B cell (primary cell): ENCODE measurements around the gene MXRA8. TPM values are rescaled to one million over a fixed set of nuclear protein-coding genes. Genes with fewer than 3 reads are reported as not detected.

Experiments
- ATAC-seq: fragments of 200-7000 bp; cut with Tn5 transposase; one replicate; pipeline ENCODE4 v1.10.0; 2021; ENCODE audit warnings: low read depth, mild to moderate bottlenecking, moderate number of reproducible peaks, moderate library complexity
- CTCF ChIA-PET: fragments of 350-600 bp; sonication (Branson Sonifier 250); formaldehyde crosslinking; loops from one replicate; lab custom pipeline; 2021; ENCODE audit warnings: antibody characterized with exemption, inconsistent platforms; lab: Charles Lee
- POLR2A ChIA-PET: fragments of 350-600 bp; sonication (Branson Sonifier 250); formaldehyde crosslinking; loops from one replicate; lab custom pipeline; 2021; ENCODE audit warnings: antibody characterized with exemption; lab: Charles Lee
- DNase-seq: peaks from one replicate; pipeline ENCODE4 v3.0.0; 2013
- H2AFZ ChIP-seq: 2 replicates; pipeline ENCODE4 v1.6.1; 2012; ENCODE audit warnings: mild to moderate bottlenecking, low read depth, low read length; ENCODE audit not compliant: insufficient read depth, poor library complexity, severe bottlenecking
- H3K27ac ChIP-seq, 2 donors: 1 replicate in 1 of 2; 2 replicates in 1 of 2; pipeline ENCODE4 v1.5.1; 2012 to 2013; ENCODE audit warnings: low read length in 2 of 2, mild to moderate bottlenecking in 2 of 2, moderate library complexity in 1 of 2
- H3K27me3 ChIP-seq, 4 experiments: fragments of 200-600 bp in 1 of 4; sonication (generic) in 1 of 4; replicated peaks in 1 of 4; 1 replicate in 2 of 4; 2 replicates in 2 of 4; pipeline versions ENCODE4 v1.6.1 to v1.7.0; 2013 to 2016; ENCODE audit warnings: low read length in 3 of 4, mild to moderate bottlenecking in 2 of 4, mixed read lengths in 1 of 4, moderate library complexity in 1 of 4; ENCODE audit not compliant: insufficient read depth in 4 of 4, control insufficient read depth in 3 of 4; ENCODE audit errors: control extremely low read depth in 1 of 4
- H3K36me3 ChIP-seq, 2 experiments: replicated peaks in 1 of 2; 1 replicate in 1 of 2; 2 replicates in 1 of 2; pipeline versions ENCODE4 v1.6.1 to v1.7.1; 2013; ENCODE audit warnings: low read length in 1 of 2; ENCODE audit not compliant: insufficient read depth in 2 of 2, control insufficient read depth in 1 of 2; ENCODE audit errors: control extremely low read depth in 1 of 2, extremely low read depth in 1 of 2
- H3K4me1 ChIP-seq, 2 donors: fragments of 200-600 bp in 1 of 2; sonication (generic) in 1 of 2; 1 replicate in 1 of 2; 2 replicates in 1 of 2; pipeline versions ENCODE4 v1.5.1 to v1.6.1; 2013 to 2017; ENCODE audit warnings: low read length in 2 of 2; ENCODE audit not compliant: control insufficient read depth in 2 of 2, insufficient read depth in 2 of 2
- H3K4me2 ChIP-seq: replicated peaks from 2 replicates; pipeline ENCODE3; 2012; ENCODE audit warnings: mild to moderate bottlenecking, low read depth, low read length; ENCODE audit not compliant: poor library complexity, severe bottlenecking
- H3K4me3 ChIP-seq, 5 experiments: fragments of 200-600 bp in 1 of 5; sonication (generic) in 1 of 5; 1 replicate in 3 of 5; 2 replicates in 2 of 5; pipeline versions ENCODE4 v1.5.1 to v1.7.0; 2011 to 2016; ENCODE audit warnings: low read length in 4 of 5, mild to moderate bottlenecking in 4 of 5, low read depth in 2 of 5, control low read depth in 1 of 5, moderate library complexity in 1 of 5; ENCODE audit not compliant: insufficient read depth in 1 of 5; ENCODE audit errors: control extremely low read depth in 1 of 5, extremely low read depth in 1 of 5
- H3K79me2 ChIP-seq: fragments of 200-600 bp; sonication (generic); one replicate; pipeline ENCODE4 v1.6.0; 2016; ENCODE audit warnings: low read length; ENCODE audit not compliant: control insufficient read depth, insufficient read depth
- H3K9ac ChIP-seq: fragments of 200-600 bp; sonication (generic); 2 replicates; pipeline ENCODE4 v1.6.1; 2017; ENCODE audit warnings: mild to moderate bottlenecking, low read length, moderate library complexity
- H3K9me3 ChIP-seq, 3 donors: one replicate each; pipeline versions ENCODE4 v1.6.1 to v1.7.1; 2013; ENCODE audit warnings: low read length in 2 of 3; ENCODE audit not compliant: control insufficient read depth in 2 of 3, insufficient read depth in 1 of 3; ENCODE audit errors: control extremely low read depth in 1 of 3
- H4K20me1 ChIP-seq: 2 replicates; pipeline ENCODE4 v1.6.0; 2012; ENCODE audit warnings: mild to moderate bottlenecking, low read length; ENCODE audit not compliant: insufficient read depth, control insufficient read depth, poor library complexity, severe bottlenecking
- H3K27ac Mint-ChIP-seq: one replicate; pipeline ENCODE4 v1.8.0; 2021; ENCODE audit warnings: mixed read lengths
- H3K27me3 Mint-ChIP-seq: one replicate; pipeline ENCODE4 v1.8.0; 2021; ENCODE audit warnings: mixed read lengths
- H3K4me1 Mint-ChIP-seq: one replicate; pipeline ENCODE4 v1.8.0; 2021; ENCODE audit warnings: mixed read lengths
- H3K4me3 Mint-ChIP-seq: one replicate; pipeline ENCODE4 v1.8.0; 2021; ENCODE audit warnings: mixed read lengths
- H3K9me3 Mint-ChIP-seq: one replicate; pipeline ENCODE4 v1.8.0; 2022; ENCODE audit warnings: mixed read lengths; ENCODE audit not compliant: insufficient read depth
- EZH2 ChIP-seq: IDR thresholded peaks from 2 replicates; pipeline ENCODE4 v1.6.1; 2012; ENCODE audit warnings: borderline replicate concordance, low read depth, mild to moderate bottlenecking, moderate library complexity, low read length; ENCODE audit not compliant: insufficient read depth, poor library complexity, severe bottlenecking
- WGBS: methylation state at CpG from one replicate; pipeline ENCODE4 v1.1.5; 2013; ENCODE audit warnings: missing lambda C conversion rate; ENCODE audit not compliant: insufficient coverage; 5-methylcytosine and 5-hydroxymethylcytosine counted together
- intact Hi-C: fragments of 100-400 bp; cut with micrococcal nuclease; formaldehyde crosslinking; loops from one replicate; pipeline ENCODE4 v1.10.0; 2022
- polyA plus RNA-seq: library from polyadenylated mRNA; depleted of rRNA; stranded (reverse); fragments of >200 nt; gene quantifications from 2 replicates; pipeline ENCODE4 v1.2.3, GENCODE V29; 2012
- total RNA-seq, 2 donors: library from RNA; stranded (reverse); fragments of 120-200 nt in 1 of 2; gene quantifications; 1 replicate in 1 of 2; 2 replicates in 1 of 2; pipeline versions ENCODE4 v1.2.3 to v1.2.4, GENCODE V29; 2013 to 2022
- TF ChIP-seq, protein P1 (sequence below): fragments of 200-600 bp; IDR thresholded peaks from one replicate; pipeline ENCODE4 v1.8.0; 2022; ENCODE audit warnings: antibody characterized with exemption, mild to moderate bottlenecking

Gene MXRA8
- total and polyA plus RNA-seq, 2 donors (not counting 1 experiment from before 2014, with no cell fraction given): 0.10 TPM; not detected in 1

DNA sequence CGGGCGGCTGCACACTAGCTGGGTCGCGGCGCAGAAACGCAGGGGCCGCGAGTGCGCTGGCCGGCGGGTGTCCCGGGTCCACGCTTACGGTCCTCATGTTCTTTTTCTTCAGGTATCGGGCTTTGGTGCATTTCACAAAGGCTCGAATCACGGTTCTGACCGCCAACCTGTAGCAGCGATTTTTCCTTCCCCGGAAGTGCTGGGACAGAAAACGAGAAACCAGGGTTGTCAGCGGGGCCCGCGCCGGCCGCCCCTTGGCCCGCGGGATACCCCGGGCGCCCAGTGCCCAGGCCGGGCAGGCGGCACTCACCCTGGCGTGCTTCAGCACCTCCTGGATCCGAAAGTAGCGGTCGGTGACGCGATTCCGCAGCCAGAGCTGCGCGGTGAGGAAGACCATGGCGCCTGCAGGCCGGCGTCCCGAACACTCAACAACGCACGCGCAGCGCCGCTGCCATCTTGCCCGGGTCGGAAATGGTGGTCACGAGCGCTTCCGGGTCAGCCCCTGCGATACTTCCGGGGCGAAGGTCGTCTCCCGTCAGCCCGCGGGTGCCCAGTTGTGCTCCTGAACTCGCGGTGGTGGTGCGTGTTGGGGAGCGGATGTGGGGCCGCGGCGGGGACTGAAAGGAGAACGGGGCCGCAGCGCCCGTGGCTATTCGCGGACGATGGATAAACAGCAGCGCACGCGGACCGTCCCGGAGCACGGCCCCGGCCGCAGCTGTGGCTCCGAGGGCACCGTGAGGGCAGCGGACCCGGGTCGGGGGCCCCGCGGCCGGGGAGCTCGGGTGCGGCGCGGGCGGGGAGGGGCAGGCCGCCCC, 48.7 kb upstream of the MXRA8 start, which contains the start of gene MRPL20:
MRPL20 (minus strand) TSS at position 473 of the 815 bp plus-strand sequence; CDS start at position 397, 76 bp downstream.
- TF ChIP-seq, protein P1, sequence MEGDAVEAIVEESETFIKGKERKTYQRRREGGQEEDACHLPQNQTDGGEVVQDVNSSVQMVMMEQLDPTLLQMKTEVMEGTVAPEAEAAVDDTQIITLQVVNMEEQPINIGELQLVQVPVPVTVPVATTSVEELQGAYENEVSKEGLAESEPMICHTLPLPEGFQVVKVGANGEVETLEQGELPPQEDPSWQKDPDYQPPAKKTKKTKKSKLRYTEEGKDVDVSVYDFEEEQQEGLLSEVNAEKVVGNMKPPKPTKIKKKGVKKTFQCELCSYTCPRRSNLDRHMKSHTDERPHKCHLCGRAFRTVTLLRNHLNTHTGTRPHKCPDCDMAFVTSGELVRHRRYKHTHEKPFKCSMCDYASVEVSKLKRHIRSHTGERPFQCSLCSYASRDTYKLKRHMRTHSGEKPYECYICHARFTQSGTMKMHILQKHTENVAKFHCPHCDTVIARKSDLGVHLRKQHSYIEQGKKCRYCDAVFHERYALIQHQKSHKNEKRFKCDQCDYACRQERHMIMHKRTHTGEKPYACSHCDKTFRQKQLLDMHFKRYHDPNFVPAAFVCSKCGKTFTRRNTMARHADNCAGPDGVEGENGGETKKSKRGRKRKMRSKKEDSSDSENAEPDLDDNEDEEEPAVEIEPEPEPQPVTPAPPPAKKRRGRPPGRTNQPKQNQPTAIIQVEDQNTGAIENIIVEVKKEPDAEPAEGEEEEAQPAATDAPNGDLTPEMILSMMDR: peak; percentile 15
- TF ChIP-seq EZH2: no peak
- POLR2A ChIA-PET: interaction anchor here (0.6 to 1.9 kb wide), 8 partner anchors 8 to 133 kb away, joined by 3 to 8 read pairs (median 4); partner anchors contain the start of genes AURKAIP1, CCNL2 and UBE2J2

More for the DNA sequence above, 48.7 kb upstream of the MXRA8 start, which contains the start of gene MRPL20:
- intact Hi-C loops: loop anchor here (1.0 to 2.0 kb wide), 5 partner anchors 8 to 98 kb away; partner anchors contain the start of genes ATAD3B, AURKAIP1 and CCNL2
- Mint-ChIP-seq H3K9me3 (no peaks in the 10 kb centered on the region), H3K4me1 (peaks cover 37% of the 10 kb centered on the region), H3K27me3 (no peaks in the 10 kb centered on the region), H3K27ac (peak within 1 kb of the TSS; percentile 91), H3K4me3 (peak within 1 kb of the TSS; percentile 90)
- H3K9ac ChIP-seq: peak within 1 kb of the TSS; percentile 87
- H3K4me1 ChIP-seq: peaks cover 21 to 26% of the 10 kb centered on the region in 2 donors
- H3K4me2 ChIP-seq: peak within 1 kb of the TSS; percentile 98
- peaks cover 0 to 27% of the 10 kb centered on the region in 2 experiments for H3K36me3 ChIP-seq
- peaks cover 58% of the 10 kb centered on the region for H3K79me2 ChIP-seq
- H2AFZ ChIP-seq: peak within 1 kb of the TSS; percentile 77
- ATAC-seq: peak; percentile 95
- no peaks in the 10 kb centered on the region for H3K9me3 ChIP-seq
- DNase-seq: peak; percentile 96
- CTCF ChIA-PET: interaction anchor here (1.2 to 1.7 kb wide), 3 partner anchors 8 to 35 kb away, joined by 3 to 8 read pairs (median 5); partner anchors contain the start of gene CCNL2
- under 1% methylated on average over 97 of the region's 98 CpGs for WGBS
- H4K20me1 ChIP-seq: peaks cover 30% of the 10 kb centered on the region
- H3K27ac ChIP-seq: peak within 1 kb of the TSS; percentile 69 to 87
- no peaks in the 10 kb centered on the region for H3K27me3 ChIP-seq
- H3K4me3 ChIP-seq: peak within 1 kb of the TSS; percentile 70 to 98 (median 90)
